H1 (cell line): ENCODE data around the gene KRT83. TPM values are rescaled to one million over a fixed set of nuclear protein-coding genes. Genes with fewer than 3 reads are reported as not detected.

ENCODE experiments used
- CTCF ChIA-PET: fragments of 300-600 bp; sonication (Branson Sonifier 250); formaldehyde crosslinking; loops from one replicate; lab custom pipeline; 2021; ENCODE audit not compliant: partially characterized antibody; lab: Charles Lee
- POLR2A ChIA-PET: fragments of 300-600 bp; sonication (Branson Sonifier 250); formaldehyde crosslinking; loops from one replicate; lab custom pipeline; 2021; ENCODE audit warnings: inconsistent platforms; ENCODE audit not compliant: partially characterized antibody; lab: Charles Lee
- DNase-seq, 2 experiments: peaks; one replicate each; pipeline versions ENCODE4 v3.0.0 to v3.0.0-alpha.2; 2010 to 2022; ENCODE audit warnings: low spot score in 2 of 2, low read depth in 1 of 2, mixed read lengths in 1 of 2
- FAIRE-seq: peaks from 2 replicates; lab custom pipeline; 2011; peaks lifted over from hg19 to GRCh38; lab: Jason Lieb, UNC
- H2AFZ ChIP-seq: 2 replicates; pipeline ENCODE4 v1.8.1; 2012; ENCODE audit warnings: low read length, inconsistent platforms
- H2AK5ac ChIP-seq: 2 replicates; pipeline ENCODE4 v1.6.1; 2013; ENCODE audit warnings: low read depth, low read length
- H2BK120ac ChIP-seq: replicated peaks from 2 replicates; pipeline ENCODE3; 2013; ENCODE audit warnings: low read depth, low read length, inconsistent platforms
- H2BK12ac ChIP-seq: 2 replicates; pipeline ENCODE4 v1.6.1; 2013; ENCODE audit warnings: low read depth, low read length
- H2BK15ac ChIP-seq: 2 replicates; pipeline ENCODE4 v1.6.1; 2013; ENCODE audit warnings: low read length
- H2BK20ac ChIP-seq: 2 replicates; pipeline ENCODE4 v1.6.1; 2013; ENCODE audit warnings: low read length
- H2BK5ac ChIP-seq: 2 replicates; pipeline ENCODE4 v1.6.1; 2013; ENCODE audit warnings: low read depth, low read length
- H3K14ac ChIP-seq: 2 replicates; pipeline ENCODE4 v1.6.1; 2013; ENCODE audit warnings: inconsistent platforms; ENCODE audit not compliant: insufficient read length
- H3K18ac ChIP-seq: 2 replicates; pipeline ENCODE4 v1.6.1; 2013; ENCODE audit warnings: low read length; ENCODE audit errors: extremely low read depth
- H3K23ac ChIP-seq: 2 replicates; pipeline ENCODE4 v1.6.1; 2013; ENCODE audit warnings: inconsistent platforms; ENCODE audit not compliant: insufficient read length
- H3K23me2 ChIP-seq: 2 replicates; pipeline ENCODE4 v1.6.1; 2013; ENCODE audit warnings: low read depth, low read length
- H3K27ac ChIP-seq: 2 replicates; pipeline ENCODE4 v1.6.1; 2011; ENCODE audit warnings: low read depth, low read length, inconsistent platforms
- H3K27me3 ChIP-seq, 4 experiments: replicated peaks in 1 of 4; 1 replicate in 1 of 4; 2 replicates in 3 of 4; pipeline versions ENCODE4 v1.6.1 to v1.8.1; 2011 to 2013; ENCODE audit warnings: low read length in 3 of 4, mild to moderate bottlenecking in 3 of 4, inconsistent platforms in 2 of 4, mixed read lengths in 2 of 4, moderate library complexity in 1 of 4; ENCODE audit not compliant: control insufficient read depth in 3 of 4, insufficient read depth in 3 of 4; ENCODE audit errors: extremely low read depth in 1 of 4
- H3K36me3 ChIP-seq, 4 experiments: 2 replicates each; pipeline versions ENCODE4 v1.6.1 to v1.8.1; 2011 to 2013; ENCODE audit warnings: mild to moderate bottlenecking in 4 of 4, low read length in 3 of 4, moderate library complexity in 2 of 4, control low read depth in 1 of 4, inconsistent platforms in 1 of 4; ENCODE audit not compliant: insufficient read depth in 4 of 4, control insufficient read depth in 2 of 4
- H3K4ac ChIP-seq: replicated peaks from 2 replicates; pipeline ENCODE3; 2013; ENCODE audit warnings: low read length, low read depth, mixed read lengths, inconsistent platforms; ENCODE audit not compliant: insufficient read length
- H3K4me1 ChIP-seq, 4 experiments: replicated peaks in 1 of 4; 1 replicate in 1 of 4; 2 replicates in 3 of 4; pipeline versions ENCODE4 v1.6.1 to v1.8.1; 2011 to 2013; ENCODE audit warnings: low read length in 3 of 4, inconsistent platforms in 2 of 4, mixed read lengths in 1 of 4; ENCODE audit not compliant: insufficient read depth in 4 of 4, control insufficient read depth in 3 of 4
- H3K4me2 ChIP-seq, 2 experiments: 2 replicates each; pipeline versions ENCODE4 v1.6.1 to v1.8.1; 2011 to 2013; ENCODE audit warnings: low read depth in 2 of 2, low read length in 2 of 2, control low read depth in 1 of 2, inconsistent platforms in 1 of 2, mild to moderate bottlenecking in 1 of 2; ENCODE audit not compliant: insufficient read depth in 1 of 2
- H3K4me3 ChIP-seq, 4 experiments: fragments of 200-600, 300-600 bp in 1 of 4; sonication (generic), shearing (Covaris generic), sonication (Bioruptor Twin) in 1 of 4; 2 replicates each; pipeline versions ENCODE4 v1.5.1 to v1.8.1; 2011 to 2016; ENCODE audit warnings: low read length in 4 of 4, low read depth in 3 of 4, control low read depth in 2 of 4, inconsistent platforms in 2 of 4, mild to moderate bottlenecking in 2 of 4, mixed read lengths in 1 of 4, moderate library complexity in 1 of 4; ENCODE audit not compliant: insufficient read depth in 2 of 4; ENCODE audit errors: extremely low read depth in 1 of 4
- H3K56ac ChIP-seq: replicated peaks from 2 replicates; pipeline ENCODE3; 2013; ENCODE audit warnings: low read depth, mild to moderate bottlenecking, mixed read lengths, low read length, inconsistent platforms; ENCODE audit not compliant: insufficient read length
- H3K79me1 ChIP-seq: 2 replicates; pipeline ENCODE4 v1.6.1; 2013; ENCODE audit warnings: low read depth, low read length, control low read depth
- H3K79me2 ChIP-seq, 2 experiments: 2 replicates each; pipeline versions ENCODE4 v1.6.1 to v1.8.1; 2012 to 2013; ENCODE audit warnings: low read length in 2 of 2, mild to moderate bottlenecking in 2 of 2, inconsistent platforms in 1 of 2; ENCODE audit not compliant: insufficient read depth in 2 of 2, control insufficient read depth in 1 of 2
- H3K9ac ChIP-seq, 4 experiments: replicated peaks in 1 of 4; 1 replicate in 1 of 4; 2 replicates in 3 of 4; pipeline versions ENCODE4 v1.6.1 to v1.8.1; 2011 to 2013; ENCODE audit warnings: low read depth in 3 of 4, low read length in 3 of 4, control low read depth in 2 of 4, mild to moderate bottlenecking in 2 of 4, moderate library complexity in 2 of 4, inconsistent platforms in 1 of 4; ENCODE audit errors: extremely low read depth in 1 of 4
- H3K9me3 ChIP-seq, 2 experiments: 2 replicates each; pipeline versions ENCODE4 v1.6.1 to v1.8.1; 2012 to 2013; ENCODE audit warnings: mild to moderate bottlenecking in 2 of 2, moderate library complexity in 2 of 2, control low read depth in 1 of 2, inconsistent platforms in 1 of 2, low read depth in 1 of 2, low read length in 1 of 2, mixed read lengths in 1 of 2; ENCODE audit not compliant: insufficient read depth in 2 of 2
- H4K20me1 ChIP-seq, 2 experiments: replicated peaks in 1 of 2; 2 replicates each; pipeline versions ENCODE3 to v1.8.1; 2011 to 2013; ENCODE audit warnings: inconsistent platforms in 2 of 2, low read length in 2 of 2, mild to moderate bottlenecking in 1 of 2; ENCODE audit not compliant: insufficient read depth in 2 of 2, control insufficient read depth in 1 of 2
- H4K5ac ChIP-seq: 2 replicates; pipeline ENCODE4 v1.6.1; 2013; ENCODE audit warnings: low read length, low read depth, mixed read lengths, inconsistent platforms; ENCODE audit not compliant: insufficient read length
- H4K8ac ChIP-seq: 2 replicates; pipeline ENCODE4 v1.8.0; 2013; ENCODE audit warnings: mild to moderate bottlenecking, moderate library complexity, low read length, inconsistent platforms; ENCODE audit not compliant: insufficient read depth; ENCODE audit errors: extremely low read depth
- H4K91ac ChIP-seq: replicated peaks from 2 replicates; pipeline ENCODE3; 2013; ENCODE audit warnings: low read length, mixed read lengths, inconsistent platforms; ENCODE audit not compliant: insufficient read length
- BACH1 ChIP-seq: IDR thresholded peaks from 2 replicates; pipeline ENCODE4 v1.6.1; 2012; ENCODE audit warnings: low read length, improper control_type of control experiment
- CBX8 ChIP-seq: fragments of 300-800, 300-1000 bp; sonication (generic); IDR thresholded peaks from 2 replicates; pipeline ENCODE4 v1.7.1; 2016; ENCODE audit warnings: low read depth, low read length, borderline replicate concordance
- CEBPB ChIP-seq: IDR thresholded peaks from 2 replicates; pipeline ENCODE4 v1.6.1; 2012; ENCODE audit warnings: low read depth, low read length
- CHD2 ChIP-seq: IDR thresholded peaks from 2 replicates; pipeline ENCODE4 v1.6.1; 2012; ENCODE audit warnings: low read length, improper control_type of control experiment
- EGR1 ChIP-seq: IDR thresholded peaks from 2 replicates; pipeline ENCODE4 v1.6.1; 2011; ENCODE audit warnings: low read depth, low read length, borderline replicate concordance
- GABPA ChIP-seq: IDR thresholded peaks from 2 replicates; pipeline ENCODE4 v1.6.1; 2011; ENCODE audit warnings: mild to moderate bottlenecking, low read length, moderate library complexity, borderline replicate concordance; ENCODE audit not compliant: insufficient read depth
- KDM4A ChIP-seq: IDR thresholded peaks from one replicate; pipeline ENCODE4 v1.7.1; 2012; ENCODE audit warnings: low read depth, mild to moderate bottlenecking, moderate library complexity, low read length, inconsistent platforms; ENCODE audit not compliant: severe bottlenecking
- NRF1 ChIP-seq: IDR thresholded peaks from 2 replicates; pipeline ENCODE4 v1.6.1; 2011; ENCODE audit warnings: mild to moderate bottlenecking, low read depth, low read length, improper control_type of control experiment
- POLR2A ChIP-seq, 2 experiments: IDR thresholded peaks; 1 replicate in 1 of 2; 2 replicates in 1 of 2; pipeline ENCODE4 v1.6.1; 2011; ENCODE audit warnings: low read depth in 2 of 2, low read length in 2 of 2, mild to moderate bottlenecking in 2 of 2; ENCODE audit errors: control extremely low read depth in 1 of 2
- RNF2 ChIP-seq: fragments of 200-900, 300-1000 bp; sonication (generic); IDR thresholded peaks from 2 replicates; pipeline ENCODE4 v1.7.1; 2016; ENCODE audit warnings: borderline replicate concordance, low read depth, mild to moderate bottlenecking, antibody characterized with exemption, low read length; ENCODE audit not compliant: poor library complexity, severe bottlenecking; ENCODE audit errors: missing control alignments
- SAP30 ChIP-seq: fragments of 300-600 bp; sonication (generic); IDR thresholded peaks from 2 replicates; pipeline ENCODE4 v1.7.1; 2012; ENCODE audit warnings: low read length, moderate library complexity, mild to moderate bottlenecking, inconsistent platforms; ENCODE audit not compliant: insufficient read depth, insufficient replicate concordance
- SRF ChIP-seq: IDR thresholded peaks from 2 replicates; pipeline ENCODE4 v1.6.1; 2011; ENCODE audit warnings: mild to moderate bottlenecking, low read depth, low read length, moderate library complexity
- SUZ12 ChIP-seq: fragments of 200-600 bp; sonication (generic); IDR thresholded peaks from 2 replicates; pipeline ENCODE4 v1.6.1; 2012; ENCODE audit warnings: mild to moderate bottlenecking, inconsistent platforms, low read length, moderate library complexity, mixed read lengths
- WGBS, 2 experiments: shearing (Covaris generic) in 1 of 2; methylation state at CpG; one replicate each; pipeline versions ENCODE4 v1.1.6 to v1.1.7; 2013 to 2015; ENCODE audit warnings: low lambda C conversion rate in 2 of 2, mixed read lengths in 2 of 2, inconsistent platforms in 1 of 2, low coverage in 1 of 2, missing lambda C conversion rate in 1 of 2; ENCODE audit not compliant: insufficient replicate concordance in 2 of 2, insufficient coverage in 1 of 2, insufficient read length in 1 of 2; ENCODE audit errors: extremely low coverage in 1 of 2, missing lambda C conversion rate in 1 of 2; 5-methylcytosine and 5-hydroxymethylcytosine counted together
- polyA plus RNA-seq, 7 experiments: library from polyadenylated mRNA; depleted of rRNA in 3 of 7; stranded (reverse) in 5 of 7; unstranded in 2 of 7; fragments of >200 nt in 5 of 7; fragments of 200-250 nt in 2 of 7; gene quantifications; 1 replicate in 5 of 7; 2 replicates in 1 of 7; 4 replicates in 1 of 7; pipeline versions ENCODE4 v1.2.1 to v1.2.3, GENCODE V29; 2011 to 2013; ENCODE audit warnings: missing spikeins in 2 of 7, mixed read lengths in 2 of 7
- total RNA-seq: library from RNA; stranded (reverse); fragmentation: NEBNext Ultra II Directional; extraction: Animal tissue kit (Norgen Biotek cat#: 25700); gene quantifications from 2 replicates; pipeline ENCODE4 v1.2.1, GENCODE V29; 2021
- TF ChIP-seq, protein P1 (sequence below): IDR thresholded peaks from 2 replicates; pipeline ENCODE4 v1.6.1; 2011; ENCODE audit warnings: low read depth, mild to moderate bottlenecking, low read length; ENCODE audit not compliant: insufficient read depth

Gene KRT83
- total and polyA plus RNA-seq, 2 of the 8 experiments (the other 6 are each of a cell fraction or from before 2014, with no cell fraction given) = not detected

DNA sequence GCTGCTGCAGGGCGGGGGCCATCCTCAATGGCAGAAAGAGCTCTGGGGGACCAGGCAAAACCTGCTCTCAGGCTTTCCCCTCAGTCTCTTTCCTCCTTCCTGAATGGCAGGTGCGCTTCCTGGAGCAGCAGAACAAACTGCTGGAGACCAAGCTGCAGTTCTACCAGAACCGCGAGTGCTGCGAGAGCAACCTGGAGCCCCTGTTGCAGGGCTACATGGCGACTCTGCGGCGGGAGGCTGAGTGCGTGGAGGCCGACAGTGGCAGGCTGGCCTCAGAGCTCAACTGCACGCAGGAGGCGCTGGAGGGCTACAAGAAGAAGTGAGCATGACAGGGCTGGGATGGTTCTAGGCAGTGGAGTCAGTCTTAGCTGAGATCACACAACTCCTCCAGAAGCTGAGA lies 22.9 kb upstream of the KRT83 start:
- H2AK5ac ChIP-seq = no peak overlapping the region
- no peak overlapping the region for H2BK15ac ChIP-seq
- H3K4me3 ChIP-seq = no peak overlapping the region
- no peak overlapping the region for H4K8ac ChIP-seq
- no peak overlapping the region for H2BK120ac ChIP-seq
- 90% methylated on average over 12 of the region's 12 CpGs; no CpG with 5 or more reads in 1 of the 2 experiments for WGBS, 2 experiments
- no peak overlapping the region for H2BK12ac ChIP-seq
- H2BK5ac ChIP-seq = no peak overlapping the region
- H4K5ac ChIP-seq = no peak overlapping the region
- ChIA-PET POLR2A (no interaction called here), CTCF (interaction anchor here (0.7 to 10.9 kb wide), 13 partner anchors 9 to 540 kb away, joined by 3 to 126 read pairs (median 4); no protein-coding TSS in a partner anchor)
- no peak overlapping the region for H3K56ac ChIP-seq
- H3K79me1 ChIP-seq = no peaks in the 10 kb centered on the region
- no peaks in the 10 kb centered on the region for H3K79me2 ChIP-seq
- no peaks in the 10 kb centered on the region for H3K23me2 ChIP-seq
- H3K9me3 ChIP-seq = no peaks in the 10 kb centered on the region
- no peak overlapping the region for H2BK20ac ChIP-seq
- H3K27ac ChIP-seq = no peak overlapping the region
- no peak overlapping the region for H3K4me2 ChIP-seq
- H3K27me3 ChIP-seq = no peaks in the 10 kb centered on the region
- no peak overlapping the region for H3K18ac ChIP-seq
- FAIRE-seq (no peak), DNase-seq (no peak)
- H3K9ac ChIP-seq = no peak overlapping the region
- H4K91ac ChIP-seq = no peak overlapping the region
- no peaks in the 10 kb centered on the region for H4K20me1 ChIP-seq
- H3K23ac ChIP-seq = no peak overlapping the region
- no peak overlapping the region for H3K14ac ChIP-seq
- H3K36me3 ChIP-seq = no peaks in the 10 kb centered on the region
- no peaks in the 10 kb centered on the region for H3K4me1 ChIP-seq
- no peak overlapping the region for H3K4ac ChIP-seq
- no peak overlapping the region for H2AFZ ChIP-seq
- no peak for TF ChIP-seq CEBPB
- TF ChIP-seq GABPA = no peak
- no peak for TF ChIP-seq SRF
- TF ChIP-seq, protein P1, sequence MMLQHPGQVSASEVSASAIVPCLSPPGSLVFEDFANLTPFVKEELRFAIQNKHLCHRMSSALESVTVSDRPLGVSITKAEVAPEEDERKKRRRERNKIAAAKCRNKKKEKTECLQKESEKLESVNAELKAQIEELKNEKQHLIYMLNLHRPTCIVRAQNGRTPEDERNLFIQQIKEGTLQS = no peak
- no peak for TF ChIP-seq CBX8
- no peak for TF ChIP-seq SUZ12
- no peak for TF ChIP-seq KDM4A
- no peak for TF ChIP-seq RNF2
- no peak for TF ChIP-seq CHD2
- no peak for TF ChIP-seq POLR2A (IDR thresholded peaks at IDR 0.05; ENCODE audit: control extremely low read depth in 1 of 2, low read depth in 2 of 2, low read length in 2 of 2)
- TF ChIP-seq BACH1 = no peak
- no peak for TF ChIP-seq NRF1
- no peak for TF ChIP-seq EGR1
- no peak for TF ChIP-seq SAP30
